SU-DHL-6 (cell line): ENCODE results near the gene TMEM117.

Experiments used
- CTCF ChIP-seq: fragments of 200-600 bp; sonication (generic); IDR thresholded peaks from one replicate; pipeline ENCODE4 v1.5.1; 2017; ENCODE audit warnings: antibody characterized with exemption, mild to moderate bottlenecking, low read length, moderate library complexity; ENCODE audit not compliant: insufficient read depth, poor library complexity, severe bottlenecking
- EZH2phosphoT487 ChIP-seq: fragments of 200-600 bp; sonication (generic), shearing (Covaris generic); conservative IDR thresholded peaks from 2 replicates; pipeline ENCODE4 v1.6.1; 2018; ENCODE audit warnings: mild to moderate bottlenecking, antibody characterized with exemption, low read length, moderate library complexity, mixed read lengths

GRCh38 chr12:44347145-44347544 is 511.3 kb downstream of the TMEM117 start:
- TF ChIP-seq CTCF (no peak), EZH2phosphoT487 (no peak)
